GM23338 (cell line): ENCODE measurements around the gene DAPK1. TPM values are rescaled to one million over a fixed set of nuclear protein-coding genes. Genes with fewer than 3 reads are reported as not detected.

Experiments
- ATAC-seq: fragments of 200-7000 bp; cut with Tn5 transposase; 3 replicates; pipeline ENCODE4 v1.9.1; 2020
- DNase-seq: peaks from one replicate; pipeline ENCODE4 v3.0.0-alpha.2; 2015; ENCODE audit warnings: low spot score
- H2AFZ ChIP-seq: fragments of 200-600 bp; sonication (generic); 2 replicates; pipeline ENCODE4 v1.8.0; 2016; ENCODE audit warnings: antibody characterized with exemption, mild to moderate bottlenecking, moderate library complexity
- H3F3A ChIP-seq: fragments of 200-600 bp; sonication (generic); replicated peaks from 2 replicates; pipeline ENCODE4 v1.8.0; 2017; ENCODE audit warnings: antibody characterized with exemption, mixed run types, low read depth
- H3K27ac ChIP-seq: fragments of 200-600 bp; sonication (generic); 2 replicates; pipeline ENCODE4 v1.6.1; 2016; ENCODE audit warnings: low read depth
- H3K27me3 ChIP-seq: fragments of 200-600 bp; sonication (generic); 2 replicates; pipeline ENCODE4 v1.8.0; 2016; ENCODE audit warnings: mild to moderate bottlenecking, mixed run types, moderate library complexity; ENCODE audit not compliant: insufficient read depth
- H3K36me3 ChIP-seq: fragments of 200-600 bp; sonication (generic); 2 replicates; pipeline ENCODE4 v1.8.0; 2016; ENCODE audit warnings: mild to moderate bottlenecking; ENCODE audit not compliant: insufficient read depth
- H3K4me1 ChIP-seq: fragments of 200-600 bp; sonication (generic); 2 replicates; pipeline ENCODE4 v1.8.0; 2016; ENCODE audit warnings: mild to moderate bottlenecking, moderate library complexity; ENCODE audit not compliant: insufficient read depth
- H3K4me2 ChIP-seq: fragments of 200-600 bp; sonication (generic); 2 replicates; pipeline ENCODE4 v1.7.1; 2017; ENCODE audit warnings: mixed run types
- H3K4me3 ChIP-seq: fragments of 200-600 bp; sonication (generic); 2 replicates; pipeline ENCODE4 v1.6.1; 2016; ENCODE audit warnings: mixed run types
- H3K79me2 ChIP-seq: fragments of 200-600 bp; sonication (generic); replicated peaks from 2 replicates; pipeline ENCODE4 v1.8.0; 2017; ENCODE audit warnings: mild to moderate bottlenecking; ENCODE audit not compliant: insufficient read depth
- H3K9me2 ChIP-seq: fragments of 200-600 bp; sonication (generic); 2 replicates; pipeline ENCODE4 v1.8.0; 2017; ENCODE audit not compliant: insufficient read depth
- H4K20me1 ChIP-seq: fragments of 200-600 bp; sonication (generic); replicated peaks from 2 replicates; pipeline ENCODE4 v1.8.0; 2017; ENCODE audit warnings: mild to moderate bottlenecking; ENCODE audit not compliant: insufficient read depth
- H3K27ac Mint-ChIP-seq: 2 replicates; pipeline ENCODE4 v1.8.0; 2020; ENCODE audit warnings: inconsistent platforms, mild to moderate bottlenecking, moderate library complexity, mixed read lengths
- H3K27me3 Mint-ChIP-seq: 3 replicates; pipeline ENCODE4 v1.8.0; 2022; ENCODE audit warnings: low read depth, mild to moderate bottlenecking, moderate library complexity, mixed read lengths, inconsistent platforms; ENCODE audit not compliant: insufficient read depth, poor library complexity
- H3K36me3 Mint-ChIP-seq: 3 replicates; pipeline ENCODE4 v1.8.0; 2021; ENCODE audit warnings: low read depth, mild to moderate bottlenecking, inconsistent platforms, moderate library complexity, mixed read lengths
- H3K4me1 Mint-ChIP-seq: 3 replicates; pipeline ENCODE4 v1.8.0; 2020; ENCODE audit warnings: mild to moderate bottlenecking, inconsistent platforms, mixed read lengths
- H3K4me3 Mint-ChIP-seq: 3 replicates; pipeline ENCODE4 v1.8.0; 2021; ENCODE audit warnings: moderate library complexity, mild to moderate bottlenecking, inconsistent platforms, mixed read lengths
- H3K9me3 Mint-ChIP-seq: 3 replicates; pipeline ENCODE4 v1.8.0; 2020; ENCODE audit warnings: moderate library complexity, mild to moderate bottlenecking, inconsistent platforms, mixed read lengths
- EZH2phosphoT487 ChIP-seq: fragments of 200-600 bp; sonication (generic); IDR thresholded peaks from one replicate; pipeline ENCODE4 v1.8.1; 2018; ENCODE audit warnings: antibody characterized with exemption; ENCODE audit not compliant: unreplicated experiment
- JUNB ChIP-seq: IDR thresholded peaks from one replicate; pipeline ENCODE4 v1.6.1; 2016; ENCODE audit warnings: antibody characterized with exemption; ENCODE audit not compliant: unreplicated experiment
- POLR2AphosphoS5 ChIP-seq: IDR thresholded peaks from 2 replicates; pipeline ENCODE4 v1.6.1; 2016; ENCODE audit warnings: antibody characterized with exemption, low read depth
- STAT1 ChIP-seq: IDR thresholded peaks from one replicate; pipeline ENCODE4 v1.6.1; 2016; ENCODE audit warnings: antibody characterized with exemption; ENCODE audit not compliant: unreplicated experiment
- polyA plus RNA-seq: library from polyadenylated mRNA; unstranded; fragments of >200 nt; fragmentation: Nextera tagmentation; extraction: Ambion mirVana; gene quantifications from 2 replicates; pipeline ENCODE4 v1.2.1, GENCODE V29; 2016
- total RNA-seq: library from RNA; depleted of rRNA; stranded (reverse); fragments of >200 nt; shearing (Covaris generic); gene quantifications from 2 replicates; pipeline ENCODE4 v1.2.3, GENCODE V29; 2014
- TF ChIP-seq, protein P1 (sequence below): IDR thresholded peaks from one replicate; pipeline ENCODE4 v1.6.1; 2018; ENCODE audit warnings: antibody characterized with exemption; ENCODE audit not compliant: unreplicated experiment
- TF ChIP-seq, protein P2 (sequence below): IDR thresholded peaks from 2 replicates; pipeline ENCODE4 v1.6.1; 2016; ENCODE audit warnings: antibody characterized with exemption
- TF ChIP-seq, protein P3 (sequence below), 2 experiments: fragments of 200-600 bp in 1 of 2; sonication (generic) in 1 of 2; conservative IDR thresholded peaks; 2 replicates each; pipeline versions ENCODE4 v1.5.1 to v1.6.1; 2016 to 2017; ENCODE audit warnings: antibody characterized with exemption in 2 of 2, low read depth in 2 of 2, mild to moderate bottlenecking in 2 of 2, moderate library complexity in 1 of 2

DAPK1 gene
- total and polyA plus RNA-seq, 2 experiments from 2014 or later, result 37.0 to 134 TPM

DNA sequence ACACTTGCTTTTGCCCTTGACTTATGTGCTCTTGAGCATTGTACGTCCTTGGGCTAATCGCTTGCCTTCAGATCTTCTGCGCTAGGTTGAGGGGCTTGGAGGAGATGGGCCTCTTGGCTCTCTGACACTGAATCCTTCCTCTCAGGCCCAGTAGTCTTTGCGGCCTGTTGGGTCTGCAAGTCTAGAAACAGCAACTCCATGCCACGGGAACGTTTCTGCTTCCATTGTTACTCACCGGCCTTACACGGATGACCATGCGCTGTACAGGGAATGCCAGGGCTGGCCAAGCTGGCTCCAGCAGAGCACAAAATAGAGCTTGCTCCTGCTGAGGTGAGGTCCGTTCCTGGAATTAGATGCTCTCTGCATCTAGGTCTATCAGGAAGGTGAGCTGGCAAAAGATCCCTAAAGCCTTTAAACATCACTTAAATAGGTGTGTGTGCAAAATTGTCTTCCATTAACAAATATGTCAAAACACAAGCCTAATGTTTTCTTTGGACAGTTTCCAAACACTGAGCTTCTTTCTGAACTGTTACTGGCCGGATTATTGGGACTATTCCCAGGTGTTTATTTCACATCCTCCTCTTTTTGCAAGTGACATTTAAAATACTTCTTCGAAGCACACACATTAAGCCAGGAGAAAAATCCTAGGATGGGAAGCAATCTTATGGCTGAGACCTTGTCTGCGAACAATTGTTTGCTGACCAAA lies 29.7 kb downstream of the DAPK1 start (continued):
- TF ChIP-seq, protein P1, sequence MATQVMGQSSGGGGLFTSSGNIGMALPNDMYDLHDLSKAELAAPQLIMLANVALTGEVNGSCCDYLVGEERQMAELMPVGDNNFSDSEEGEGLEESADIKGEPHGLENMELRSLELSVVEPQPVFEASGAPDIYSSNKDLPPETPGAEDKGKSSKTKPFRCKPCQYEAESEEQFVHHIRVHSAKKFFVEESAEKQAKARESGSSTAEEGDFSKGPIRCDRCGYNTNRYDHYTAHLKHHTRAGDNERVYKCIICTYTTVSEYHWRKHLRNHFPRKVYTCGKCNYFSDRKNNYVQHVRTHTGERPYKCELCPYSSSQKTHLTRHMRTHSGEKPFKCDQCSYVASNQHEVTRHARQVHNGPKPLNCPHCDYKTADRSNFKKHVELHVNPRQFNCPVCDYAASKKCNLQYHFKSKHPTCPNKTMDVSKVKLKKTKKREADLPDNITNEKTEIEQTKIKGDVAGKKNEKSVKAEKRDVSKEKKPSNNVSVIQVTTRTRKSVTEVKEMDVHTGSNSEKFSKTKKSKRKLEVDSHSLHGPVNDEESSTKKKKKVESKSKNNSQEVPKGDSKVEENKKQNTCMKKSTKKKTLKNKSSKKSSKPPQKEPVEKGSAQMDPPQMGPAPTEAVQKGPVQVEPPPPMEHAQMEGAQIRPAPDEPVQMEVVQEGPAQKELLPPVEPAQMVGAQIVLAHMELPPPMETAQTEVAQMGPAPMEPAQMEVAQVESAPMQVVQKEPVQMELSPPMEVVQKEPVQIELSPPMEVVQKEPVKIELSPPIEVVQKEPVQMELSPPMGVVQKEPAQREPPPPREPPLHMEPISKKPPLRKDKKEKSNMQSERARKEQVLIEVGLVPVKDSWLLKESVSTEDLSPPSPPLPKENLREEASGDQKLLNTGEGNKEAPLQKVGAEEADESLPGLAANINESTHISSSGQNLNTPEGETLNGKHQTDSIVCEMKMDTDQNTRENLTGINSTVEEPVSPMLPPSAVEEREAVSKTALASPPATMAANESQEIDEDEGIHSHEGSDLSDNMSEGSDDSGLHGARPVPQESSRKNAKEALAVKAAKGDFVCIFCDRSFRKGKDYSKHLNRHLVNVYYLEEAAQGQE, result no peak

DNA sequence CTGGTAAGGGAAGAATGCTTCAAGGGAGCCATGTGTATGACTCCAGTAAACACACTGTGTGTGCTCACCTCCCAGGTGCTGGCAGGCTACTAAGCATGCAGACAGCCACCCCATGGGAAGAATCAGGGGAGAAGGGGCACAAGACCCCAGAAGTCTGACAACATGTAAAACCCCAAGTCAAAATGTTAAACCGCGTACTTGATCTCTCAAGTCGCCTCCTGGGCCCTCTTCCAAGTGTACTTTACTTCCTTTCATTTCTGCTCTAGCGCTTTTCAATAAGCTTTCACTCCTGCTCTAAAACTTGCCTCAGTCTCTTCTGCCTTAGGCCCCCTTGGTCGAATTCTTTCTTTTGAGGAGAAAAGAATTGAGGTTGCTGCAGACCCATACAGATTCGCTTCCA lies 31.3 kb downstream of the DAPK1 start:
- Mint-ChIP-seq H3K27ac (no peak overlapping the region), H3K27me3 (peaks cover 6% of the 10 kb centered on the region), H3K4me3 (no peak overlapping the region), H3K36me3 (peaks cover 21% of the 10 kb centered on the region), H3K4me1 (peaks cover 72% of the 10 kb centered on the region), H3K9me3 (no peaks in the 10 kb centered on the region)
- Histone ChIP-seq H3K4me2 (no peak overlapping the region), H3K9me2 (no peaks in the 10 kb centered on the region), H3K36me3 (peaks cover 3% of the 10 kb centered on the region; the same call in 1 of the 2 replicates), H3K27me3 (no peaks in the 10 kb centered on the region), H3K4me1 (peaks cover 42% of the 10 kb centered on the region), H3K79me2 (peaks cover 90% of the 10 kb centered on the region), H3F3A (no peaks in the 10 kb centered on the region), H3K27ac (peak overlapping the region; percentile 11), H3K4me3 (no peak overlapping the region), H2AFZ (no peak overlapping the region), H4K20me1 (peaks cover 40% of the 10 kb centered on the region)
- no peak for ATAC-seq
- no peak for DNase-seq
- TF ChIP-seq, protein P2, sequence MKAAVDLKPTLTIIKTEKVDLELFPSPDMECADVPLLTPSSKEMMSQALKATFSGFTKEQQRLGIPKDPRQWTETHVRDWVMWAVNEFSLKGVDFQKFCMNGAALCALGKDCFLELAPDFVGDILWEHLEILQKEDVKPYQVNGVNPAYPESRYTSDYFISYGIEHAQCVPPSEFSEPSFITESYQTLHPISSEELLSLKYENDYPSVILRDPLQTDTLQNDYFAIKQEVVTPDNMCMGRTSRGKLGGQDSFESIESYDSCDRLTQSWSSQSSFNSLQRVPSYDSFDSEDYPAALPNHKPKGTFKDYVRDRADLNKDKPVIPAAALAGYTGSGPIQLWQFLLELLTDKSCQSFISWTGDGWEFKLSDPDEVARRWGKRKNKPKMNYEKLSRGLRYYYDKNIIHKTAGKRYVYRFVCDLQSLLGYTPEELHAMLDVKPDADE, result no peak
- TF ChIP-seq EZH2phosphoT487, result no peak
- no peak for TF ChIP-seq POLR2AphosphoS5
- TF ChIP-seq STAT1, result no peak
- no peak for TF ChIP-seq JUNB
- TF ChIP-seq, protein P1, result no peak
- TF ChIP-seq, protein P3, sequence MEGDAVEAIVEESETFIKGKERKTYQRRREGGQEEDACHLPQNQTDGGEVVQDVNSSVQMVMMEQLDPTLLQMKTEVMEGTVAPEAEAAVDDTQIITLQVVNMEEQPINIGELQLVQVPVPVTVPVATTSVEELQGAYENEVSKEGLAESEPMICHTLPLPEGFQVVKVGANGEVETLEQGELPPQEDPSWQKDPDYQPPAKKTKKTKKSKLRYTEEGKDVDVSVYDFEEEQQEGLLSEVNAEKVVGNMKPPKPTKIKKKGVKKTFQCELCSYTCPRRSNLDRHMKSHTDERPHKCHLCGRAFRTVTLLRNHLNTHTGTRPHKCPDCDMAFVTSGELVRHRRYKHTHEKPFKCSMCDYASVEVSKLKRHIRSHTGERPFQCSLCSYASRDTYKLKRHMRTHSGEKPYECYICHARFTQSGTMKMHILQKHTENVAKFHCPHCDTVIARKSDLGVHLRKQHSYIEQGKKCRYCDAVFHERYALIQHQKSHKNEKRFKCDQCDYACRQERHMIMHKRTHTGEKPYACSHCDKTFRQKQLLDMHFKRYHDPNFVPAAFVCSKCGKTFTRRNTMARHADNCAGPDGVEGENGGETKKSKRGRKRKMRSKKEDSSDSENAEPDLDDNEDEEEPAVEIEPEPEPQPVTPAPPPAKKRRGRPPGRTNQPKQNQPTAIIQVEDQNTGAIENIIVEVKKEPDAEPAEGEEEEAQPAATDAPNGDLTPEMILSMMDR (conservative IDR thresholded peaks at IDR 0.05; ENCODE audit: low read depth in 2 of 2), result no peak
